NCI-H1417 treated with DMSO at 0.1 percent for 48 hours (cell line): ENCODE results near the gene CCL7.

ENCODE experiments used
- DNase-seq: peaks from one replicate; lab custom pipeline; 2025; lab: John Stamatoyannopoulos, UW

Gene CCL7

GRCh38 chr17:34287875-34288274 is 17.9 kb downstream of the CCL7 start:
- no peak for DNase-seq

GRCh38 chr17:34290586-34290985 is 20.6 kb downstream of the CCL7 start:
- no peak for DNase-seq

GRCh38 chr17:34291721-34292348 is 21.8 kb downstream of the CCL7 start:
- no peak for DNase-seq

- no peak for DNase-seq
These were observed 29.0 kb downstream of the CCL7 start for GRCh38 chr17:34299027-34299426.

- DNase-seq, result no peak
These were observed 30.0 kb downstream of the CCL7 start for GRCh38 chr17:34299956-34300577.

GRCh38 chr17:34300652-34301370 is 30.8 kb downstream of the CCL7 start:
- no peak for DNase-seq

GRCh38 chr17:34301986-34302385 is 32.0 kb downstream of the CCL7 start:
- DNase-seq, result no peak

GRCh38 chr17:34302636-34303035 is 32.6 kb downstream of the CCL7 start:
- no peak for DNase-seq

- DNase-seq, result no peak
These were observed 33.6 kb downstream of the CCL7 start for GRCh38 chr17:34303606-34304005.

GRCh38 chr17:34305061-34305460 is 35.0 kb downstream of the CCL7 start:
- DNase-seq, result no peak

- no peak for DNase-seq
These were observed 35.6 kb downstream of the CCL7 start for GRCh38 chr17:34305606-34306005.

GRCh38 chr17:34306466-34306865 is 36.4 kb downstream of the CCL7 start:
- DNase-seq, result no peak

- DNase-seq, result no peak
These were observed 37.1 kb downstream of the CCL7 start for GRCh38 chr17:34307110-34307509.

GRCh38 chr17:34308371-34308770 is 38.4 kb downstream of the CCL7 start:
- DNase-seq, result no peak

GRCh38 chr17:34311291-34311690 is 41.3 kb downstream of the CCL7 start:
- DNase-seq, result no peak

GRCh38 chr17:34312080-34312479 is 42.1 kb downstream of the CCL7 start:
- no peak for DNase-seq

- DNase-seq, result no peak
These were observed 43.1 kb downstream of the CCL7 start for GRCh38 chr17:34313164-34313563.

- no peak for DNase-seq
These were observed 44.3 kb downstream of the CCL7 start for GRCh38 chr17:34314279-34314678.

- no peak for DNase-seq
These were observed 48.5 kb downstream of the CCL7 start for GRCh38 chr17:34318474-34318873.

- no peak for DNase-seq
These were observed 49.0 kb downstream of the CCL7 start, which contains the start of gene CCL8 for GRCh38 chr17:34319039-34319483. CCL8 (plus strand) TSS chr17:34319435; CDS start chr17:34319502, 67 bp downstream.
